GM19099 (cell line): ENCODE results near the gene ADAMTS2.

ENCODE experiments used
- POLR2A ChIP-seq: IDR thresholded peaks from 3 replicates; pipeline ENCODE4 v1.6.1; 2011; ENCODE audit warnings: low read depth; ENCODE audit not compliant: insufficient read length; ENCODE audit errors: extremely low read depth

ADAMTS2 gene

DNA sequence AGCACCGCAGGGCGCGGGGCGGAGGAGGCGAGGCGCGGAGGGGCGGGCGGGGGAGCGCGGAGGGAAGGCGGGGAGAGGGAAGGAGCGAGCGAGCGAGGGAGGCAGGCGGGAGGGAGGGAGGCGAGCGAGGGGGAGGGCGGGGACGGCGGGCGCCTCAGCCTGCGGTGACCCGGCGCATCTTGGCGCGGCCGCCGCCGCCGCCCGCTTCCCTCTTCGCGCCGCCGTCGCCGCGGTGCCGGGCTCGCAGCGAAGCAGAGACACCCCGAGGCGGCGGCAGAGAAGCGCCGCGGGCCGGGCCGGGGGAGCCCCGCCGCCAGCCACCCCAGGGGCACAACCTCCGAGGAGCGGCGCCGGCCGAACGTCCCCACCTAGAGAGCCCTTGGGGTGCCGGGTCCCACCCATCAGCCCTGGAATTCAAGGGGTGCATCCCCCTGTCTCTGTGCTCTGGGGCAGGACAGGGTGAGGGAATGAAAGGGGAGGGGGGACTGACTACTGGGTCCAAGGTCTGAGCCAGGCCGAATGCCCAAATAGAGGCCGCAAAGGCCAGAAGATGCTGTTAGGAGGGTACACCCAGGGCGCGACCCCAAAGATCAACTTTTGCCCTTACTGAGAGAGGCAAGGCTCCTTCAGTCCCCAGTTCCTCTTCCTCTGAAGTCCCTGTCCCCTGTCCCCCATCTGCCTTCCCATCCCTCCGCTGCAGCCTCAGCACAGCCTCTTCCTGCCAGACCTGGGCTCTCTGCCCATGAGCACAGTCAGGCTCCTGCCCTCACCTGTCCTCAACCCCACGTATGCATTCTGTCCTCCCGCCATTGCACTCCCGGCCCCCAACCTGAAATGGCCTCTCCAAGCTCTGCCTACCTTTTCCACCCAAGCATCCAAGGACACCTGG is at the start of gene ADAMTS2:
Gene ADAMTS2, minus strand, starts transcription at position 29 of the 889 bp plus-strand sequence. CDS start 133 bp downstream, outside the sequence.
- no peak for TF ChIP-seq POLR2A

DNA sequence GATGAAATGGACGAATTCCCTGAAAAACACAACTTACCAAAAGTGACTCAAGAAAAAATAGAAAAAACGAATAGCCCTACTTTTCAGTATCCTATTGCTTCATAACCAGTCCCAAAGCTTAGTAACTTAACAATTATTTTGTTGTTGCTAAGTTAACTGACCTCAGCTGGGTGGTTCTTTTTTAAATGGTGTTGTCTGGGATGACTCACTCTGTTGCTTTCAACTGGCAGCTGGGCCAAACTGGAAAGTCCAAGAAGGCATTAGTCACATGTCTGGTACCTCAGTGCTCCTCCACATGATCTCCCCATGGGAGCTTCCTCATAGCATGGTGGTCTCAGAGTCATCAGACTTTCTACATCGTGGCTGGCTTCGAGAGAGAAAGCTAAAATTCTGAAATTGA is 47.8 kb upstream of the ADAMTS2 start:
- TF ChIP-seq POLR2A, result no peak

DNA sequence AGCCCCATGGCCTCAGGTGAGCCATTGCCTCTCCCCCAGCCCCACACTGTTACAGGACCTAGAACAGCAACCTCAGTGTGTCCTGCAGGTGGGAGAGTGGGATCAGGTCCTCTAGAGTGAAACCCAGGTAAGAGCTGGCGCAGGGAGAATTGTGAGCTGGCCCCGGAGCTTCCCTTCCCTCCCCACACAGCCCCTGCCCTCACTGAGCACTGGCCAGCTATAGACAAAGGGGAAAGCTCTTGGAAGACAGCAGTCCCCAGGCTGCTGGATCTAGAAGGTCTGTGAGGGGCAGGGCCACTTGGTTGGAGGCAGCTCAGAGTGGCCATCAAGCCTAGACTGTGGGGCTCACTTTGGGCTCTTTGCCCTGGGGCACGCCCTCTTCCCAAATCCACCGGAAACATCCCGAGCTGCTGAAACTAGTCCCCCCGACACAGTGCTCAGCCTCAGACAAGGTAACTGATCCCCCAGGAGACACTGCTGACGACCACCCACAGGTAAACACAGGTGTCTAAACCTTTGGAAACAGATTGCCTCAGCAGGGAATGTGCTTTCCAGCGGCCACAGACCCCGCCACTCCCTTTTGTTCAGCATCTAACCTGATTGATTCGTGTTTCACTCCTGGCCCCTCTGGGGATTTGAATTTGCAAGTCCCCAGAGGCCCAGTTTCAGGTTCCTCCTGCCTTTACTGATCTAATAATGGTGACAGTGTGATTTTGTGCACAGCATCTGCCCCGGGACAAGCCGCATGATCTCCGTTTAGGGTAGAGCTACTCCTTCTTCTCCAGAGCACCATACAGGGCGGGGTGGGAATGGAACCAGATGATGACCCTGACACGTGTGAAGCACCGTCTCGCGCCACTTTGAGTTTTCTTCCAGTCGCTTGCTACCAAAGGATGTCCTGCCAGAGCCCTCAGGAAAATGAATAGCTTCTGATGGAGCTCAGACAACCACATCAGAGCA is 42.2 kb upstream of the ADAMTS2 start:
- TF ChIP-seq POLR2A, result no peak

DNA sequence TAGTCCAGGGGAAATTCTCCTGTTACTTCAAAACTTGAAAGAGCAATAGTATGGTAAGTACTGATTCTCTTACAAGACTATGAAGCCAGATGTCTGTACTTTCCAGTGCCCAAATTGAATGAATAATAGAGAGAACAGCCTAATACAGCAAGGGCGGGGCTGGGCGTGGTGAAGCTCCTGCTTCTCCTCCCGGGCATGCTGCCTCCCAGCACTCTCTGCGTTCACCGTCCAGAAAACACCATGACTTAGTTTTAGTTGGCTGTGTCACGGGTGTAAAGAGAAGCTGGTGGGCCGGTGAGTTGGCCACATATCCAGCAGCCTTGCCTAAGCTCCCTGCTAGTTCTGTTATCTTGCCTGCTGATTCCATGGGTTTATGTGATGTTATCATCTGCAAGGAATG is 40.7 kb upstream of the ADAMTS2 start:
- TF ChIP-seq POLR2A, result no peak

DNA sequence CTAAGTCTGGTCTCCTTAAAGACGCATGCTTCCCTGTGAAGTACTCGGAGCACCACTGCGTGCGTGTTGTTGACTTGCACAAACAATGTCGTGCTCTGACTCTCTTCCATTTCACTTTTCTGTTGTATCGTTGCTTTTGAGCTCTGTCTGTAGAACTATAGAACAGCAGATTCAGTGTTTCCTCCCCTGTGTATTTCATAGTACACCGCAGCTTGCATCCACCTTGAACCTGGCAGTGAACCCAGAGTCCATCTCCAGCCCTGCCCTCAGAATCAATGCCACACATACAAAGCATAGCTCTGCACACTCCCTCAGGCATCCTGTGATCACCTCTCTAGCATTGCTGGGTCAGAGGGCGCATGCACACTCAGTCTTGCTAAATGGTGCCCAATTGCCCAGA is 37.2 kb upstream of the ADAMTS2 start:
- no peak for TF ChIP-seq POLR2A

DNA sequence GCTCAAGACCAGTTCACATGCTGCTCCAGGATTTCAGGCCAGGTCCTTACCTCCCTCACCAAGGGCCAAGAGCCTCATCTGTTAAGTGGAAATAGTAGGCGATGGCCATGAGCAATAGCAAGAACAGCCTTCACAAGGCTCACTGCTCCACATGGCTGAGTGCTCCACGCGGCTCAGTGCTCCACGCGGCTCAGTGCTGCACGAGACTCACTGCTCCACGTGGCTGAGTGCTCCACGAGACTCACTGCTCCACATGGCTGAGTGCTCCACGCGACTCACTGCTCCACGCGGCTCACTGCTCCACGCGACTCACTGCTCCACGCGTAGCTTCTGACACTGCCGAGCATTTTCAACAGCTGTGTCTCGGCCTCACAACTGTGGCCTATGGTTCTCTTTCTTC is 36.4 kb upstream of the ADAMTS2 start:
- TF ChIP-seq POLR2A, result no peak

DNA sequence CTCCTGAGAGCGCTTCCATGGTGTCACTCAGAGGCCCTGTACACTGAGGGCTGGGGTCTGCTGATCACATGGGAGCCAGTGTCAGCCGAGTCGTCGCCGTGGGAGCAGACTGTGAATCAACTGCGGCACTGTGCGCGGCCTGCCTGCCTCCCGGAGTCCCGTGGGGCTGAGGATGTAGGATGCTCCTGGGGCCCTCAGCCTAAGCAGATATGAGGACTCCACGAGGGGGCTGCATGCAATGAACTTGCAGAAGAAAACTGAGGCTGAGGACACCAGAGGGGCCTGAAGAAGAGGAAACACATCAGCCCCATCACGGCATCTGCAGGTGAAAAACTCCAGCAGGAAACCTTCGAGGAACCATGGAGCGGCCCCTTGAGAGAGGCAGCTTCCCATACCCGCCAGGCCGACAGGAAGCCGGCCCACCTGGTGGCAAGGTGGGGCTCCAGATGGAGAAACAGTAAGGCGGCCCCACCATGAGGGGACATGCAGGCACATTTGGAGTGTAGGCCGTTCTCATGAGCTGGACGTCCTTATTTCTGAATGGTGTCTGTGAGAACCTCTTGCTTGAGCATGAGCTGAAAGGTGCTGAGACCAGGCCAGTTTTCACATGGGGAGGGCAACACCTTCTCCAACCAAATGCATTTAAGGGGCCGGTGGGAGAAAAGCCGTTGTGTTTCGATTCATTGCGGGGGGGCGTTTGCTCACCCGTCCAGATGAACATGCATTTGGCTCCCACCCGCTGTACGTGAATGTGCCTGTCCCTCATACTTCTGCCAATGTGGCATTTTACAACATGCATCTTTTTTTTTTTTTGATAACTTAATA is 35.2 kb upstream of the ADAMTS2 start:
- no peak for TF ChIP-seq POLR2A

DNA sequence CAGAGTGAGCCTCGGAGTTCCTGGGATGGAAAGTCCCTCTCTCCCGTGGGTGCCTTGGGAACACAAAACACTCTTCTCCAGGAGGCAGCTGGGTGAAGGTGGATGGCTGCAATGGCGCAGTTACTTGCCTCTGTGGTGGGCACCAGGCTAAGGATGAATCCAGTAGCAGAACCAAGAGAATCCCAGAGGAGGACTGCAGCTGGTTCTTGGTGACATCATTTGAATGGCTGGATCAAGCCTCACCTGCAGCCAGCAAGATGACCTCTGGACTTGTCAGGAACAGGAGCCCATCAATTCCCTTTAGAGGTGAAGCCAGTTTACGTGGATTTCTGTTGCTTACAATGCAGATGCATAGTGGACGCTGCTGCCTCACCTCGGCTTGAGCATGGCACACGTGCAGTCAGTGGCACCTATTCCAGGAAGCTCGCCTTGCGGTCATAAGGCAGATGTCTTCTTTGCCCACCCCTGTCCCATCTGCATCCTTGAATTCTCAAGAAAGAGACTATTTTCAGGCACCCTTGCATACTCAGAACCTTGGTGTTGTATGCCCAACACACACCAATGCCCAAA is 34.1 kb upstream of the ADAMTS2 start:
- no peak for TF ChIP-seq POLR2A

DNA sequence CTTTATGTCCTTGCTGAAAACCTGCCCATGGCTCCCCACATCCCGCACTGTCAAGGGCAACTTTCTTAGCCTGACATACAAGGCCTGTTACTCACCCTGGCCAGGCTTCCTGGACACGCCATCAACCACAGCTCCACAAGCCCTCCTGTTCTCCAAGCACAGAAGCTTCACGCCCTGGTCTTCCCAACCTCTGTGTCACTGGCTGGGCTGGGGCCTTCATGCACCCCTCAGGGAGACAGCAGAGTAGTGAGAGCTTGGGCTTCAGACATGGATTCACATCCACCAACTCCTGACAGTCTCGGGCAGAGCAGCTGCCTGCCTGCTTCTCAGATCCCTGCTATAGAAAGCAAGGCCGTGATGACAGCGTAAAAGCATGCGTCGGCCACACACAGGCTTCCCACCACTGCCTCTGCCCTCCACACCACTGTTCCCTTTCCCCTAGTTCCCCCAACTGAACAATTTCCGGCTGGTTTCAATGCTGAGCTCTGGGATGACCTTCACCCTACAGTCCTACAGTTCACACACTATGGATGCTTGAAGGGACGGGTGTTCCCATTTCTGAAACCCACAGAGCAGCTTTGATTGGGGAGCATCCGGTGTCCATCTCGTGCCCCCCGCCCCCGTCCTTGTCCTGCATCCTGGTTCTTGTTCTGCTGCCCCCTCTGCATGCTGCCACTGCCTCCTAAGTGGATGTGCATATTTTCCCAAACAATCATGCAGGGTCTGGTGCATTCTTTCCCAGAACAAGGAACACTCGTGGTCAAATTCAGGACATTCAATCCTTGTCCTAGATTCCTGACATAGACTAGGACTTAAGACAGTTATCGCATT is 33.4 kb upstream of the ADAMTS2 start:
- TF ChIP-seq POLR2A, result no peak

DNA sequence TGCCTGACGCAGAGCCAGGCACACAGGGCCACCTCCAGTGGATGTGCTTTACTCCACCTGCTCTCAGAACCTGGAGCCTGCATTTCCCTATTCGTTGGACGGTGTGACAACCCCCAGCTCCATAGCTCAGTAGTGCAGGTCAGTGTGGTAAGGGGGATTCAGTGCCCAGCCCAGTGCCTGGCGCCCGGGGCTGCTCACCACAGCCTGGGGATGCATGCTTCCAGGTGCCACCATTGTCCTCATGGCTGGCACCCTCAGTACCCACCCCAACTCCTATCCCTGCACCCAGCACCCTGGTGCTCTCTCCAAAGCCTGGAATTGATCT is 32.8 kb upstream of the ADAMTS2 start:
- no peak for TF ChIP-seq POLR2A

DNA sequence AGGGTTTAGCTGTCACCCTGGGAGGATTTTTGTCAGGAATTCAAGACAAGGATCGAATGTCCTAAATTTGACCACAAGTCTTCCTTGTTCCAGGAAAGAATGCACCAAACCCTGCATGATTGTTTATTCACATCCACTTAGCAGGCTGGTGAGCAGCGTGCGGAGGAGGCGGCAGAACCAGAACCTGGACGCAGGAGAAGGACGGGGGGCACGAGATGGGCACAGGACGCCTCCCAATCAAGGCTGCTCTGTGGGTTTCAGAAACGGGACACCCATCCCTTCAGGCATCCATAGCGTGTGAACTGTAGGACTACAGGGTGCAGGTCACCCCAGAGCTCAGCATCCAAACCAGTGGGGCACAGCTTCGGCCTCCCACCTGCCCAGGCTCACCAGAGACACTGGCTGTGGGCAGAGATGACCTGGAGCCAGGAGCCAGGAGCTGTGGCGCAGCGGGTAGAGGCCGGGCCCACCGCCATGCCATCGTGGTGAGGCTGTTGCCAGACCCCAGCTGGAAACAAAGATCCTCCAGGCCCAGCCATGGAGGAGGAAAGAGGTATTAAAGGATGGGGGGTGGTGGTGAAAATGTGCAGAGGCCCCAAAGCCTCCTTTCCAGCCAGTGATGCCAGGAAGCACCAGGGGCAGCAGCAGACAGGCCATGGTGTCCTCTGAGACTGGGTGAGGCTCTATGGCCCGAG is 32.3 kb upstream of the ADAMTS2 start:
- no peak for TF ChIP-seq POLR2A

DNA sequence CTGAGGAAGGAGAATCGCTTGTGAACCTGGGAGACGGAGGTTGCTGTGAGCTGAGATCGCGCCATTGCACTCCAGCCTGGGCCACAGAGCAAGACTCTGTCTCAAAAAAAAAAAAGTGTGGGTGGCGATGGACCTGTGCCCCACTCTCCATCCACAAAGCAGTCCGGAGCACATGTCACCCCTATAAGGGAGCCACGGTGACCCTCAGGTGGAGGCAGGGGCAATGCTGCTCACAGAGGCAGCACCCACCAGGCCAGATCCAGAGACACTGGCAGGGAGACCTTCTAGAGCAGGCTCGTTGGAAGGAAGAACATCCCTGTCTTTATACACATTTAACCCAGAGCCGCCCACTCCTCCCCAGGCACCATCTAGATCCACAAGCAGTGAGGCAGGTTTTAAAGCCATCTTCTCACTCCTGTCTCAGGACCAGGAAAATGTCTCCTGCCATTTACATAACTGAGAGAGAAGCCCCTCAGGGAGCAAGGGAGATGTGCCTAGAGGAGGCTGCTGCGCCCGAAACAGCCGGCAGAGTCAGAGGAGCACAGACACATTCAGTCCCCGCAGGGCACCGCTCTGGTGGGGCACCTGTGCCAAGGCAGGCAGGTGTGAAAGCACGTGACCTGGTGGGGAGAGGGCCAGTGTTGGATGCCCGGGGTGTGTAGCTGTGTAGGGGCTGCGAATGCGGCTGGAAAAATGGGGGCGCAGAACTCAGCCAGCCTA is 31.6 kb upstream of the ADAMTS2 start:
- no peak for TF ChIP-seq POLR2A
